Stimulated activated effector memory CD8-positive, alpha-beta T cell treated with anti-CD3 and anti-CD28 coated beads, Interleukin-12 subunit alpha, Interleukin-12 subunit beta, amount 100 ng/mL, for 72 hours (primary cell): ENCODE results near the gene SNPH.
A peak's percentile ranks its signal among the peaks of the same experiment; 100 is the strongest.
"Not testable (repeated sequence)": the region's sequence is repeated elsewhere in the genome, so short reads cannot be mapped to it uniquely, and the experiment has no call there.

Experiments used
- ATAC-seq: fragments of 150-1000 bp; cut with Tn5 transposase; 2 replicates; pipeline ENCODE4 v1.10.0; 2021
- DNase-seq, 2 donors: peaks; one replicate each; pipeline ENCODE4 v3.0.0; 2021 to 2022; ENCODE audit warnings: low spot score in 2 of 2
- H3K27ac Mint-ChIP-seq: one replicate; pipeline ENCODE4 v1.8.0; 2022; ENCODE audit warnings: mild to moderate bottlenecking, mixed read lengths
- H3K36me3 Mint-ChIP-seq: one replicate; pipeline ENCODE4 v1.8.0; 2022; ENCODE audit warnings: mild to moderate bottlenecking, mixed read lengths
- H3K4me1 Mint-ChIP-seq: one replicate; pipeline ENCODE4 v1.8.0; 2022; ENCODE audit warnings: mixed read lengths
- H3K4me3 Mint-ChIP-seq: one replicate; pipeline ENCODE4 v1.8.0; 2022; ENCODE audit warnings: mild to moderate bottlenecking, mixed read lengths
- H3K9me3 Mint-ChIP-seq: one replicate; pipeline ENCODE4 v1.8.0; 2022; ENCODE audit warnings: mixed read lengths

Gene SNPH, protein sequence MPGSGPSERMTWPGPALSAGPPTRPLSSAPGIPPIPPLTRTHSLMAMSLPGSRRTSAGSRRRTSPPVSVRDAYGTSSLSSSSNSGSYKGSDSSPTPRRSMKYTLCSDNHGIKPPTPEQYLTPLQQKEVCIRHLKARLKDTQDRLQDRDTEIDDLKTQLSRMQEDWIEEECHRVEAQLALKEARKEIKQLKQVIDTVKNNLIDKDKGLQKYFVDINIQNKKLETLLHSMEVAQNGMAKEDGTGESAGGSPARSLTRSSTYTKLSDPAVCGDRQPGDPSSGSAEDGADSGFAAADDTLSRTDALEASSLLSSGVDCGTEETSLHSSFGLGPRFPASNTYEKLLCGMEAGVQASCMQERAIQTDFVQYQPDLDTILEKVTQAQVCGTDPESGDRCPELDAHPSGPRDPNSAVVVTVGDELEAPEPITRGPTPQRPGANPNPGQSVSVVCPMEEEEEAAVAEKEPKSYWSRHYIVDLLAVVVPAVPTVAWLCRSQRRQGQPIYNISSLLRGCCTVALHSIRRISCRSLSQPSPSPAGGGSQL

DNA sequence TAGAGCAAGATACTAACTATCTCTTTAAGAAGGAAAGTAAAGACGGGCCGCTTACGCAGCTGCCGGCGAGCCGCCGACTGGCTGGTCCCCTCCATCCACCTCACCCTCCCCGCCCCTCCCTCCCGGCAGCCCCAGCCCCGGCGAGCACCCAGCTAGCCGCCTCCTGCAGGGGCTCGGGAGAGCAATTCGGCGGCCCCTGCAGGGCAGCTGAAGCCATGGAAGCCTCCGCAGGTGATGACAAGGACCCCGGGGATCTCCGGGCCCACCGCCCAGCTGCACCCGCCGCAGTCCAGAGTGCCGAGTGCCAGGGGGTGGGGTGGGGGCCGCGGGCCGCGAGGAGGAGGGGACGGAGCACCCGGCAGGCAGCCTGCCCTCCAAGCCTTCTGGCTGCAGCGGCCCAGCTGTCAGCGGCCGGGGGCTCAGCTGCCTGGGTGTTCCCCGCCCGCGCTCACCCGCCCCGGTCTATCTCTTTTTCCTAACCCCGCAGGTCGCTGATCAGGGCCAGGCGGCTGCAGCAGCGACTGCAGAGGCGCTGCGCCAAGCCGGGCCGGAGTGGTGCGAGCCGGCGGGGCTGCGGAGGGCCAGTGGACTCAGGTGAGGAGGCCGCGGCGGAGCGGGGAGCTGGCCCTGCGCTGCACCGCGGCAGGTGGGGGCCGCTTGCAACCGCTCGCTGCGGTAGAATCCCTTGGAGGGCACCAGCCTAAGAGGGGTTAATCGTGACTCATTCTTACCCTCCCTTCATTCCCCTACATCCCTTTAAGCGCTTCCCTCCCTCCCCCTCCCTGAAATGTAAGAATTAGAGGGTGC lies at the start of gene SNPH:
SNPH (plus strand) TSS at position 128 of the 807 bp plus-strand sequence. CDS start 29,946 bp downstream, outside the sequence.
- H3K4me3 Mint-ChIP-seq: peak within 1 kb of the TSS; percentile 79
- peak within 1 kb of the TSS; percentile 89 for H3K27ac Mint-ChIP-seq
- DNase-seq (peak; percentile 32 to 74), ATAC-seq (peak; percentile 97)
- H3K36me3 Mint-ChIP-seq: no peaks in the 10 kb centered on the region
- no peaks in the 10 kb centered on the region for H3K9me3 Mint-ChIP-seq
- H3K4me1 Mint-ChIP-seq: peaks cover 33% of the 10 kb centered on the region

DNA sequence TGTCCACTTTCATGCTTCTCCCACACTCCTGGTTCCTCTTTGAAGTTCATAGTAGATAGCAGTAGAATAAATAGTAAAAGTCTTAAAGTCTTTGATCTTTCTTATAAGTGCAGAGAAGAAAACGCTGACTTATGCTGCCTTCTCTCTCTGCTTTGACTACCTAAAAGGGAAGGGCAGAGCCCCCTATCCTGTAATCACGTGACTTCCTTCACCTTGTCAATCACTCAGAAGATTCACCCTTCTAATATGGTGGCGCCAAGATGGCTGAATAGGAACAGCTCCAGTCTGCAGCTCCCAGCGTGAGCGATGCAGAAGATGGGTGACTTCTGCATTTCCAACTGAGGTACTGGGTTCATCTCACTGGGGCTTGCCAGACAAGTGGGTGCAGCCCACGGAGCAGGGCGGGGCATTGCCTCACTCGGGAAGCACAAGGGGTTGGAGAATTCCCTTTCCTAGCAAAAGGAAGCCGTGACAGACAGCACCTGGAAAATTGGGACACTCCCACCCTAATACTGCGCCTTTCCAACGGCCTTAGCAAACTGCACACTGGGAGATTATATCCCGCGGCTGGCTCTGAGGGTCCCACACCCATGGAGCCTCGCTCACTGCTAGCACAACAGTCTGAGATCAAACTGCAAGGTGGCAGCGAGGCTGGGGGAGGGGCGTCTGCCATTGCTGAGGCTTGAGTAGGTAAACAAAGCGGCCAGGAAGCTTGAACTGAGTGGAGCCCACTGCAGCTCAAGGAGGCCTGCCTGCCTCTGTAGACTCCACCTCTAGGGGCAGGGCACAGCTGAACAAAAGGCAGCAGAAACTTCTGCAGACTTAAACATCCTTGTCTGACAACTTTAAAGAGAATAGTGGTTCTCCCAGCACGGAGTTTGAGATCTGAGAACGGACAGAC lies 49.3 kb upstream of the SNPH start:
- H3K4me3 Mint-ChIP-seq, H3K36me3 Mint-ChIP-seq, H3K9me3 Mint-ChIP-seq, ATAC-seq, H3K27ac Mint-ChIP-seq, DNase-seq: not testable (repeated sequence)
- peaks cover 14% of the 10 kb centered on the region for H3K4me1 Mint-ChIP-seq

DNA sequence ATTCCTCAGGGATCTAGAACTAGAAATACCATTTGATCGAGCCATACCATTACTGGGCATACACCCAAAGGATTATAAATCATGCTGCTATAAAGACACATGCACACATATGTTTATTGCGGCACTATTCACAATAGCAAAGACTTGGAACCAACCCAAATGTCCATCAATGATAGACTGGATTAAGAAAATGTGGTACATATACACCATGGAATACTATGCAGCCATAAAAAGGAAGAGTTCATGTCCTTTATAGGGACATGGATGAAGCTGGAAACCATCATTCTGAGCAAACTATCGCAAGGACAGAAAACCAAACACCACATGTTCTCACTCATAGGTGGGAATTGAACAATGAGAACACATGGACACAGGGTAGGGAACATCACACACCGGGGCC lies 43.3 kb upstream of the SNPH start:
- not testable (repeated sequence) for DNase-seq, H3K27ac Mint-ChIP-seq, H3K36me3 Mint-ChIP-seq, H3K4me3 Mint-ChIP-seq, ATAC-seq, H3K9me3 Mint-ChIP-seq
- peaks cover 14% of the 10 kb centered on the region for H3K4me1 Mint-ChIP-seq

DNA sequence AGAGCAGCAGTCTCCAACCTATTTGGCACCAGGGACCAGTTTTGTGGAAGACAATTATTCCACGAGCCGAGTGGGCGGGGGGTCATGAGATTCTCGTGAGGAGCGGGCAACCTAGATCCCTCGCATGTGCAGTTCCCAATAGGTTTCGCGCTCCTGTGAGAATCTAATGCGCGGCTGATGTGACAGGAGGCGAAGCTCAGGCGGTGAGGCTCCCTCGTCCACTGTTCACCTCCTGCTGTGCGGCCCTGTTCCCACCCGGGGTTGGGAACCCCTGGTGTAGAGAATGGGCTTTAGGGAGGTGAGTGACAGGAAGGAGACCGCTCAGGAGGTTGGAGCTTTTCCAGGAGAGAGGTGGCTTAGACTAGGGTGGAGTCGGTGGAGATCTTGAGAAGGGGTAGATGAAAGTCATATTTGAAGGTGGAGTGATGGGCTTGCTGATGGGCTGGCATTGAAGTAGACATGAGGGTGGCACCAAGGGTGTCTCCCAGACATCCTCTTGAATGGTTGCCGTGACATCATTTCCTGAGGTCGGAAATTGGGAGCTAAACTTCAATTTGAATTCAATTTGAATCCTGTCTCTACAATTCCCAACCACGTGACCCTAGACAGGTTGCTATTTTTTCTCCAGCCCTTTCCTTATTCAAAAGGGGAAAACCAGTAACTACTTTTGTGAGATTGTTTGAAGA lies 41.7 kb upstream of the SNPH start:
- ATAC-seq (no peak), DNase-seq (no peak)
- Mint-ChIP-seq H3K4me3 (peak overlapping the region; percentile 26), H3K9me3 (peaks cover 2% of the 10 kb centered on the region), H3K4me1 (peaks cover 14% of the 10 kb centered on the region), H3K27ac (no peak overlapping the region), H3K36me3 (peaks cover 5% of the 10 kb centered on the region)

DNA sequence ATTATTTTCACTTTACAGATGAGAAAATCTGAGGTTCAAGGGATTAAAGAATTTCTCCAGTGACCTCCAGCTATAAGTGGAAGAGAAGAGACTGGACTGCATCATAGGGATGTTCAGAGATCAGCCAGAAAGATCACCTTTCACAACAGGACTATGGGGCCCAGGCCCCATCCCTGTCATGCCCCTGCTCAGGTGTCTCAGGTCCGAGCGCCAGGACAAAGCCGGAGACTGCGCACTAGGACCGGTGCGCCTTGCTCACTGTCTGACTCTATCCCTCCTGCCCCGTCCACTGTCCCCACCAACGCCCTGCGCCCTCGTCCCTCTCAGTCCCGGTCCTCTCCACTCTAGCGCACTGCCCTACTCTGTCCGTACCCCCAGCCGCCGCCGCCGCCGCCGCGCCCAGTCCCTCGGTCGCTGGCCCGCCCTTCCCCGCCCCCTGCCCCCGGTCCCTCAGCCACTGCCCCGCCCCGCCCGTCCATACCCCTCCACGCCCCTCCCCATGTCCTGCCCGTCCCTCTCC lies 40.8 kb upstream of the SNPH start:
- peaks cover 5% of the 10 kb centered on the region for H3K36me3 Mint-ChIP-seq
- peaks cover 14% of the 10 kb centered on the region for H3K4me1 Mint-ChIP-seq
- DNase-seq (no peak), ATAC-seq (peak; percentile 66)
- H3K27ac Mint-ChIP-seq: no peak overlapping the region
- H3K4me3 Mint-ChIP-seq: peak overlapping the region; percentile 66
- peaks cover 2% of the 10 kb centered on the region for H3K9me3 Mint-ChIP-seq

DNA sequence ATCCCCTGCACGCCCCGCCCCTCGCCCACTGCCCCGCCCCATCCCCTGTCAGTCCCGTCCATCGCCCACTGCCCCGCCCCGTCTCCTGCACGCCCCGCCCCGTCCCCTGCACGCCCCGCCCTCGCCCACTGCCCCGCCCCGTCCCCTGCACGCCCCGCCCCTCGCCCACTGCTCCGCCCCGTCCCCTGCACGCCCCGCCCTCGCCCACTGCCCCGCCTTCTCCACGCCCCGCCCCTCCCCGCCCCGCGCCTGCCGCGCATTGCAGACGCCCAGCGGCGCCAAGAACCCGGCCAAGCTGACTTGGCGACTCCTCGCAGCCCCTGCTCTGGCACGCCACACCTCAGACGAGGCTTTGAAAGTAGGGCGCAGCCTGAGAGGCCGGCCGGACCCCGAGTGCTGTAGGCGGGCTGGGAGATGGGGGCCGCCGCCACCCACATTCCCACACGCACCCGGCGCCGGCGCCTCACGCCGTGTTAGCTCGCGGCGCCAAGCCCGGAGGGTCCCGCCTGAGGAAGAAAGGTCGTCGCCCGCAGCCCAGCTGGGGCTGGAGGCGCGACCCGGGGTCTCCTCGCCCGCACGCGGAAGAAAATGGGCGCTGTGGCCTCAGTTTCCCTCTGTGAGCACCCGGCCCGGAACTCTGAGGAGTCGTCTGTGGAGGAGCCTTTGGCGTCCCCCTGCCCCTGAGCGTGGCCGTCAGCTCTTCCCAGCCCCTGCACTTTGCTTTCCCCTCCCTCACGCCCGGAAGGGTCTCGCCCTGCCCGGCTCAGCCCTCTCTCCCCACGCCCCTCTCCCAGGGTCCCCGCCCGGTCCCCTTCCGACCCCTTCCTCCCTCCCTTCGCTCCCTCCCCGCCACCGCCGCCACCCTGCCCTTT lies 40.1 kb upstream of the SNPH start, which contains the start of gene RAD21L1:
RAD21L1 (plus strand) TSS at position 262 of the 872 bp plus-strand sequence. CDS start 2,410 bp downstream, outside the sequence.
- Mint-ChIP-seq H3K4me3 (peak within 1 kb of the TSS; percentile 66), H3K36me3 (peaks cover 5% of the 10 kb centered on the region), H3K27ac (no peak within 1 kb of the TSS), H3K9me3 (peaks cover 2% of the 10 kb centered on the region), H3K4me1 (peaks cover 14% of the 10 kb centered on the region)
- DNase-seq (peak; percentile 64 to 79), ATAC-seq (peak; percentile 84)

DNA sequence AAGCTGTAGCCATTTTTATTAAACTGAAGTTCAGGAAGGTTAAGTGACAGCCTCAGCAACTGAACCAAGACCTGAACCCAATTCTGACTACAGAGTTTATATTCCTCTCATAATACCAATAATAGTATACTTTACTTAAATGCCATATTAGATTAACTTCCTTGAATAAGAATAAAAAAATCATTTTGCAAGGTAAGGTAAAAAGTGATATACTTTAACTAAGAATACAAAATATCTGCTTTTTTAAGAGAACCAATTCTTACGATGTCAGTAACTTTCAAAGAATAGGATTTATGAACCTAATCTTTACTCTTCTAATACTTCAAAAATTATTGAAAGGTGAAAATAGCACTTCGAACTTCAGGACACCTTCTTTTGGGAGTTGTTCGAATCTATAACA lies 36.6 kb upstream of the SNPH start:
- no peak for DNase-seq
- ATAC-seq: no peak
- Mint-ChIP-seq H3K27ac (no peak overlapping the region), H3K4me3 (no peak overlapping the region), H3K36me3 (peaks cover 5% of the 10 kb centered on the region), H3K4me1 (peaks cover 14% of the 10 kb centered on the region), H3K9me3 (no peaks in the 10 kb centered on the region)

DNA sequence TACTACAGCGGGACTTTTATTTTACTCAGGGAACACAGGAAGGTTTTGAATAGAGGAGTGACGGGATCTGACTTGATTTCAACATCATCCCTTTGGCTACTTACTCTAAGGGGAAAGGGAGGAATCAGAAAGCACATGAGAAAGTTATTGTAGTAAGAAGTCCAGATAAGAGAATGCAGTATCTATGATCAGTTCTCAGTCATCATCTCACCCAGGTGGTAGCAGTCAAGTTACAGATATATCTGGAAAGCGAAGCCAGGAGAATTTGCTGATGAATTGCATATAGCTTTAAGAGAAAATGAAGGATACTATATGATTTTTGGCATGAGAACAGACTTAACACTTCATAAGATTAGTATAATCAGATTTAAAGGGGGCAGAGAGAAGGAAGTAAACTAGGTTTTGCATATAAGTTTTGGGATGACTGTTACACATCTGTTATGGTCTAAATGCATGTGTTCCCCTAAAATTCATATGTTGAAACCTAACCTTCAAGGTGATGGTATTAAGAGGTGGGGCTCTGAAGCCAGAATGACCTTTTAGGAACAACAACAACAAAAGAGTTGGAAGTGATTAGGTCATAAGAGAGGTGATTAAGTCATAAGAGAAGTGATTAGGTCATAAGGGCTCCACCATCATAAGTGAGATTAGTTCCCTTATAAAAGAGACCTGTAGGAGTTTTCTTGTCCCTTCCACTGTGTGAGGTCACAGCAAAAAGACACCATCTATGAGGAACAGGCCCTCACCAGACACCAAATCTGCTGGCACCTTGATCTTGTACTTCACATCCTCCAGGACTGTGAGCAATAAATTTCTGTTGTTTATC lies 33.6 kb upstream of the SNPH start:
- ATAC-seq (no peak), DNase-seq (no peak)
- no peaks in the 10 kb centered on the region for H3K36me3 Mint-ChIP-seq
- no peak overlapping the region for H3K4me3 Mint-ChIP-seq
- H3K4me1 Mint-ChIP-seq: no peaks in the 10 kb centered on the region
- H3K27ac Mint-ChIP-seq: no peak overlapping the region
- H3K9me3 Mint-ChIP-seq: no peaks in the 10 kb centered on the region

DNA sequence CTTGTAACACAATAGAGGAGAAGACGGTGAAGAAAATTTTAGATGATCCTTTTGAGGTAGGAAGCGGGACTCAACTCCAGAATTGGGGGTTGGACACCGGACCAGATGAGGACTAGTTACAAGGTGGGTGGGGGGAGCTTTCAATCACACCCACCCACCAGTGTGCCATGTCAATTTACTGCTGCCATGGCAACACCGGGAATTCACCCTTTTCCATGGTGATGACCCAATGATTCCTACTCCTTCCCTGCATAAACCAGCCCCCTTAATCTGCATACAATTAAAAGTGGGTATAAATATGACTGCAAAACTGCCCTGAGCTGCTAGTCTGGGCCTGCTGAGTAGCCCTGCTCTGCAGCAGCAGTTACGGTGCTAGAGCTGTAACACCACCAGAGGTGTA lies 25.5 kb upstream of the SNPH start:
- DNase-seq (no peak), ATAC-seq (no peak)
- Mint-ChIP-seq H3K27ac (no peak overlapping the region), H3K36me3 (no peaks in the 10 kb centered on the region), H3K4me1 (no peaks in the 10 kb centered on the region), H3K9me3 (no peaks in the 10 kb centered on the region), H3K4me3 (no peak overlapping the region)

DNA sequence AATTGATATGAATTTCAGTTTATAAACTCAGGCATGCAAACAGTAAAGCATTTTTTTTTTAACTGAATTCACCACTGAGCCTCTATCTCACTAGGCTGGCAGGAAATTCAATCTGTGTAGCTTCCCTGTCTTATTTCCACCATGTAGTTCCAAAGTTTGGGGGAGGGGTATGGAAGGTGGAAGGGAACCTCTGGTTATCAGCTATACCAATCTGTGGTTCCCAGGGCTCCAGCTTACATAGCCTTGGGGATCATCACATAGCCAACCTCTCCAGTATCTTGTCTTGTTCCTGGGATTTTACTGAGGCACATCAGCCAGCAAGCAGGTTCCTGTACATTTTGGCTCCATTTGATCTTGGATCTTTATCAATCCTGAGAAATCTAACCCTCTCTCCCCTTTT lies 24.6 kb upstream of the SNPH start:
- no peak overlapping the region for H3K27ac Mint-ChIP-seq
- H3K36me3 Mint-ChIP-seq: no peaks in the 10 kb centered on the region
- H3K4me3 Mint-ChIP-seq: no peak overlapping the region
- DNase-seq: no peak
- H3K4me1 Mint-ChIP-seq: no peaks in the 10 kb centered on the region
- H3K9me3 Mint-ChIP-seq: no peaks in the 10 kb centered on the region
- ATAC-seq: no peak

DNA sequence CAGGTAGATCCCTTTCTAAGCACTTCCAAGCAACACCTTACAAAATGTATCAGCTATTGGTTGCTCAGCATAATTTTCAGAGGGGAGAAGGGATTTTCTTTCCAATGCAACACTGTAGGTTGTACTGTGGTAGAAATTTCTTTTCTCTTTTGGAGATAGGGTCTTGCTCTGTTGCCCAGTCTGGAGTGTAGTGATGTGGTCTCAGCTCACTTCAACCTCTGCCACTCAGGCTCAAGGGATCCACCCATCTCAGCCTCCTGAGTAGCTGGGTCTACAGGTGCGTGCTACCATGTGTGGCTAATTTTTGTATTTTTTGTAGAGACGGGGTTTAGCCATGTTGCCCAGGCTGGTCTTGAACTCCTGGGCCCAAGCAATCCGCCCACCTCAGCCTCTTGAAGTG lies 24.0 kb upstream of the SNPH start:
- no peak overlapping the region for H3K4me3 Mint-ChIP-seq
- no peaks in the 10 kb centered on the region for H3K4me1 Mint-ChIP-seq
- ATAC-seq: no peak
- no peak overlapping the region for H3K27ac Mint-ChIP-seq
- H3K36me3 Mint-ChIP-seq: no peaks in the 10 kb centered on the region
- no peak for DNase-seq
- no peaks in the 10 kb centered on the region for H3K9me3 Mint-ChIP-seq

DNA sequence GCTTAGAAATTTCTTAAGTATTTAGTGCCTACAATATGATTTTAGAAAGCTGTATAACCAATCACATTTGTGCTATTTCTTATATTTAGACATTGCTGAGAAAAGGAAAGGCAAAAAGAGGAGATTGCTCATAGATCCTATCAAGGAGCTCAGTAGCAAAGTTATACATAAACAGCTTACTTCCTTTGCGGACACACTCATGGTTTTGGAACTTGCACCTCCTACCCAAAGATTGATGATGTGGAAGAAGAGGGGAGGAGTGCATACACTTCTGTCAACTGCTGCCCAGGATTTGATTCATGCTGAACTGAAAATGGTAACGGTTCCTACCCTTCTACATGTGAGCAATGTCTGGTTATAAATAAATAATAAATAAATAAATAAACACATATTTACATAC lies 23.6 kb upstream of the SNPH start:
- H3K36me3 Mint-ChIP-seq: no peaks in the 10 kb centered on the region
- H3K27ac Mint-ChIP-seq: no peak overlapping the region
- peak; percentile 57 for ATAC-seq
- H3K4me3 Mint-ChIP-seq: no peak overlapping the region
- no peaks in the 10 kb centered on the region for H3K9me3 Mint-ChIP-seq
- DNase-seq: no peak
- H3K4me1 Mint-ChIP-seq: no peaks in the 10 kb centered on the region

DNA sequence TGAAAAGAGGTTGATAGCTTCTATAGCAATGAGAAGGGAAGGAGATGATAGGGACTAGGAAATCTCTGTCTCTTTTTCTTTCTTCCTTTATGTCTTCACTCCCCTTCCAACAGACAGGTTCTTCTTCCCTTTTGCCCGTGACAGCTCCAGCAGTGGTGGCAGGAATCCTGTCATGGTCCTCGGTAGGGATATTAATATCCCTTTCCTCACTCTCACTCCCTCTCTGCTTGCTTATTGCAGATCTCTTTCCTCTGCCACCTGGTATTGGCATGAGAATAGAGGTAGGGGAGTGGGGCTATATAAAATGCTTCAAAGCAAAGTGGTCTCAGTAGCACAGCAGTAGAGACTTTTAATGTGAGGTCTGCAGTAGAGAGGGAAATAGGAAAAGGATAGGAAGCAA lies 20.5 kb upstream of the SNPH start:
- H3K27ac Mint-ChIP-seq: no peak overlapping the region
- no peaks in the 10 kb centered on the region for H3K4me1 Mint-ChIP-seq
- no peaks in the 10 kb centered on the region for H3K9me3 Mint-ChIP-seq
- ATAC-seq: no peak
- no peak overlapping the region for H3K4me3 Mint-ChIP-seq
- no peak for DNase-seq
- no peaks in the 10 kb centered on the region for H3K36me3 Mint-ChIP-seq
